Hepatocyte (in vitro differentiated cells): ENCODE results near the gene CCDC188.

Experiments used
- EZH2 ChIP-seq: fragments of 200-600 bp; sonication (generic); IDR thresholded peaks from 2 replicates; pipeline ENCODE4 v1.6.1; 2016; ENCODE audit warnings: antibody characterized with exemption, mild to moderate bottlenecking, borderline replicate concordance
- TF ChIP-seq, protein P1 (sequence below): fragments of 200-600 bp; sonication (generic); IDR thresholded peaks from 2 replicates; pipeline ENCODE4 v1.5.1; 2016; ENCODE audit warnings: antibody characterized with exemption, mild to moderate bottlenecking; ENCODE audit not compliant: poor library complexity

DNA sequence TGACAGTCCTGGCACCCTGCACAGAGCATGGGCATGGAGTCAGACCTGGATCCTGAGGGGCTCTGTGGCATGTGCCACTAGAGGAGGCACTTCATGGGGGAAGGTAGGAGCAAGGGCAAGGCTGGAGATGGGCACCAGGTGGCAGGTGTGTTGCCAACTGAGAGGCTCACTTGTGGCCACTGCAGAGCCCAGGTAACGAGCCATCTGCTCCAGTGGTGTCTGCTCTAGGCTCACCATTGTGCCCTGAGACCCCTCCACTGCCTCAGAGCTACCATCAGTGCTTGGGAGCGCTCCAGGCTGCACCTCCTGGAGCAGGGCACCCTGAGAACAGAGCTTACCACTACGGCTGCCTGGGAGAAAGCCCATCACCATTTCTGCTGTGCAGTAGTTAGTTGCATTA lies 20.5 kb downstream of the CCDC188 start:
- no peak for TF ChIP-seq EZH2
- TF ChIP-seq, protein P1, sequence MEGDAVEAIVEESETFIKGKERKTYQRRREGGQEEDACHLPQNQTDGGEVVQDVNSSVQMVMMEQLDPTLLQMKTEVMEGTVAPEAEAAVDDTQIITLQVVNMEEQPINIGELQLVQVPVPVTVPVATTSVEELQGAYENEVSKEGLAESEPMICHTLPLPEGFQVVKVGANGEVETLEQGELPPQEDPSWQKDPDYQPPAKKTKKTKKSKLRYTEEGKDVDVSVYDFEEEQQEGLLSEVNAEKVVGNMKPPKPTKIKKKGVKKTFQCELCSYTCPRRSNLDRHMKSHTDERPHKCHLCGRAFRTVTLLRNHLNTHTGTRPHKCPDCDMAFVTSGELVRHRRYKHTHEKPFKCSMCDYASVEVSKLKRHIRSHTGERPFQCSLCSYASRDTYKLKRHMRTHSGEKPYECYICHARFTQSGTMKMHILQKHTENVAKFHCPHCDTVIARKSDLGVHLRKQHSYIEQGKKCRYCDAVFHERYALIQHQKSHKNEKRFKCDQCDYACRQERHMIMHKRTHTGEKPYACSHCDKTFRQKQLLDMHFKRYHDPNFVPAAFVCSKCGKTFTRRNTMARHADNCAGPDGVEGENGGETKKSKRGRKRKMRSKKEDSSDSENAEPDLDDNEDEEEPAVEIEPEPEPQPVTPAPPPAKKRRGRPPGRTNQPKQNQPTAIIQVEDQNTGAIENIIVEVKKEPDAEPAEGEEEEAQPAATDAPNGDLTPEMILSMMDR, result no peak
